Breast epithelium (tissue), 3 donors: Measurements from ENCODE around the gene LDB3.

Experiments used
- CTCF ChIP-seq, 3 donors: fragments of 450-650 bp; IDR thresholded peaks; one replicate each; pipeline ENCODE4 v1.5.1; 2016 to 2017; ENCODE audit warnings: antibody characterized with exemption in 3 of 3, mild to moderate bottlenecking in 3 of 3, moderate library complexity in 3 of 3
- POLR2AphosphoS5 ChIP-seq, 3 donors: sonication (generic); formaldehyde crosslinking; IDR thresholded peaks; one replicate each; pipeline ENCODE4 v1.6.1; 2017; ENCODE audit warnings: antibody characterized with exemption in 3 of 3

GRCh38 chr10:86655173-86655540 lies 13.2 kb upstream of the LDB3 start:
- TF ChIP-seq CTCF (IDR thresholded peaks at IDR 0.05), result no peak
- TF ChIP-seq POLR2AphosphoS5 (IDR thresholded peaks at IDR 0.05), result no peak
